ENCODE data around the gene NRSN2. TPM values are rescaled to one million over a fixed set of nuclear protein-coding genes. Genes with fewer than 3 reads are reported as not detected.
"Not testable (repeated sequence)": the region's sequence is repeated elsewhere in the genome, so short reads cannot be mapped to it uniquely, and the experiment has no call there.

The NRSN2 gene
- total RNA-seq, 1 donor from 2014 or later, result 50.8 TPM

DNA sequence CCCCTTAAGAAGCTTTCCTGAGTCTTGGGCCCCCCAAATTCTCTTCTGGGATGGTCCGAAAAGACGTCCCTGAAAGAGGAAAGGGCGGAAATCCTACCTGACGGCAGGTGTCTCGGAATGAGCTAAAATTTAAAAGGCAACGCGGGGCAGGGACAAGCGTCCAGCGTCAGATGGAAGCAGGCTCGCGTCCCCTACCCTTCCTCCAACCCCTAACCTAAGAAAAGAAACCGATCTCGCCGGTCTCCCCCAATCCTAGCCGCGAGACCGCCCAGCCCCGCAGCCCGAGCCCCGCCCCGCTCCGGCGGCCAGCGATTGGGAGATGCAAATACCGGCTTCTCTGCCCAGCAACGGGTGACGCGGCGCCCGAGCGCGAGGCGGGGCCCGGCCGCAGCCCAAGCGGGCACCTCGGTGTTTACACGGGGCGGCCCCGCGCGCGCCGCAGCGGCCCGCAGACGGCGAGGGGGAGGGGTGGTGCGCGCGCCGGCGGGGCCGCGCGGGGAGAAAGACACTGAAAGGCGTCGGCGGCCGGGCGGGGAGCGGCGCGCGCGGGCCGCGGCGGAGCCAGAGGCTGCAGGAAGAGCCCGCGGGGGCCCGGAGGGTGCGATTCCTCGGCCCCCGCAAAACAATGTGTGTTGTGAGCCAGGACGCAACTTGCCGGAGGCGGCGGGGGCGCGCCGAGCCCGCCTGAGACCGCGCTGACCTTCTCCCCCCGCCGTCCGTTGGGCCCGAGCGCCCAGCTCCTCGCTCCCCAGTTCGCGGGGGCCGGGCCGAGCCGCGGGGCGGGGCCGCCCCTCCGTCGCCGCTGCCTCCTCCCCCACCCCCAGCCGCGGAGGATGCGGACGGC is 21.6 kb upstream of the NRSN2 start, which contains the start of gene SOX12:
Gene SOX12, plus strand, starts transcription at position 508 of the 844 bp plus-strand sequence. CDS start 373 bp downstream, outside the sequence.
- no peak for DNase-seq (ENCODE audit: extremely low read depth, low read depth, low spot score)

GRCh38 chr20:325889-326644 is 20.8 kb upstream of the NRSN2 start:
- no peak for DNase-seq (ENCODE audit: extremely low read depth, low read depth, low spot score)

DNA sequence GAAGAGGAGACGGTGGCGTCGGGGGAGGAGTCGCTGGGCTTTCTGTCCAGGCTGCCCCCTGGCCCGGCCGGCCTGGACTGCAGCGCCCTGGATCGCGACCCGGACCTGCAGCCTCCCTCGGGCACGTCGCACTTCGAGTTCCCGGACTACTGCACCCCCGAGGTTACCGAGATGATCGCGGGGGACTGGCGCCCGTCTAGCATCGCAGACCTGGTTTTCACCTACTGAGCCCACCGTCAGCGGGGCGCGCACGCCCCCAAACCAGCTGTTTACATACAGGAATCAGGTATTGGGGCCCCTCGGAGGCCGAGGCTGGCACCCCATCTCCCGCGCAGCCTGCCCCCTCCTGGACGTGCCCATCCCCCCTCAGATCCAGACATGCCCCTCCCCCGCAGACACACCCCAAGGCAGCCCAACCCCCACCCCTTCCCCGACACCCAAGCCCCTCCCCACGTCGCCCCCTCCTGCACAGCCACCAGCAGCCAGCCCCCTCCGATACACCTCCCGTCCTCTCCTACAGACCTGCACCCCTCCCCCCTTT is 20.2 kb upstream of the NRSN2 start:
- DNase-seq (ENCODE audit: extremely low read depth, low read depth, low spot score), result no peak

DNA sequence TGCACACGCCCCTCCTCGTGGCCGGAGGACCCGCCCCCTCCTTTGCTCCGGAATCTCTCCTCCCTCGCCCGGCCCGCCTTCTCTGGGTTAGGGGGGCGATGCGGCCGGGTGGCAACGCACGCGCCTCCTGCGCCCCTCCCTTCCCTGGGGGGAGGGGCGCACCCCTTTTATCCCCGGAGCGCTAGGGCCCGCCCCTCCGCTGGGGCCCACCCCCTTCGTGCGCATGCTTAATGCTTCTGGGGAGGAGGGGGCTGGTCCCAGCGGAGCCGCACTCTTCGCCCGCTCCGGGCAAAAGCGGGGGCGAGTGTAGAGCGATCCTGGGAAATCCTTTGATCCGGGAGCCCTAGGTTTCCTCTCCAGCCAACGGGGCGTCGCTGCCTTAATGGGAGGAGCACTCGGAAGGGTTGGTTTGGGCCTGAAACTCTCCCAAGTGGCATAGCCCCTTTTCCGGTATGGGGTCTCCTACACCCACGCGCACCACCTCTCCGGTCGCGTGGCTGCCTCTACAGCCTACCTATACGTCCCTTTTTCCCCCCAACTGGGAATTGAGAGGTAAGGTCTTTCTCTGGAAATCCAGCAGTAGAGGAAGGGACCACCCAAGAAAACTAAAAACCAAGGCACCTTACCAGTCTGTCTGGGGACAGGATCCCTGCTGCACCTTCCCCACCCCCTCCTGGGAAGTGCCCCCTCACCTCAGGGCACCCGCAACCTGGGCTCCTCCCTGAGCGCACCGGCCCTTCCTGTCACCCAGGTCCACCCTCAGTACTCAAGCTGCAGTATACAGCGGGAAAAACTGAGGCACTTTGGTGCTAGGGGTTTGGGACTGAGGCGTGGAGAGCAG is 19.5 kb upstream of the NRSN2 start:
- no peak for DNase-seq (ENCODE audit: extremely low read depth, low read depth, low spot score)

DNA sequence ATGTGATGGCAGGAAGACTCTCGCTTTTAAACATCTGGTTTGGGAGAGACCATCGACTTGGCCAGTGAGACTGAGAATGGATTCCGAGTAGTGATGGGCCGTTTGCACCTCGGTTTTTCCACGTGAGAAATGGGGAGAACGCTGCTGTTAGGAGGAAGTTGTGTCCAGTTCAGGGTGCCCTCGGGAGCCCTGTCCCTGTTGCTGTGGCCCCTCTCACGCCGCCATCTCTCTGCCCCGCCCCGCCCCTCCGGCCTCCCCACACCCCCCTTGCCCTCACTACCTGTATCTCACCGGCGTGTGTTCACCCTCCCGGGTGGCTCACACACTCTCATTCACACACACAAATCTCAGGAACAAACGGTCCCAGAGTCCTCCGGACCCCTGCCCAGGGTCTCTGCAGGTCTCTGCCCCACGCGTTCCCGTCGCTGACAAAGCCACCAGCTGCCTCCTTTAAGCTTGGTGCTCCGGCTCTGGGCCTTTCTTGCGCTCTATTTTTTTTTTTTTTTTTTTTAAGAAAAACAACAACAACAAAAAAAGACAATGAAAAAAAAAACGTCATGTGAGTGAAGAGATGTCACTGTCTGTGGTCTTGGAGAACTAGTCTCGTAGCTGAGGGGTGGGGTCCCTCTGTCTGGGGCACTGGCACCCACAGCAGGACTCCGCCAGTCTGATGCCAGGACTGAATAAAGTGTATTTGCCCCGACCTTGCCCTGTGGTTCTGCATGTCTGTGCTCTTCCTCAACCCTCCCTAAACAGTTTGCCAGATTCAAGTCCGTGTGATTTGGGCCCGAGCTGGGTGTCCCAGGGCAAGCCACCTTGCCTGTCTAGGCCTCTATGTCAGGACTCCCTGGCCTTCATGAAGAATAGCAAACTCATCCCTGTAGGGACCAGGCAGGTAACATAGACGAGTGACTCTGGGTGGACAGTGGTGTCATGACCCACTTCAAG is 18.6 kb upstream of the NRSN2 start:
- DNase-seq (ENCODE audit: extremely low read depth, low read depth, low spot score), result no peak

- DNase-seq (ENCODE audit: extremely low read depth, low read depth, low spot score), result no peak
Observed at GRCh38 chr20:328975-329695, 17.8 kb upstream of the NRSN2 start.

DNA sequence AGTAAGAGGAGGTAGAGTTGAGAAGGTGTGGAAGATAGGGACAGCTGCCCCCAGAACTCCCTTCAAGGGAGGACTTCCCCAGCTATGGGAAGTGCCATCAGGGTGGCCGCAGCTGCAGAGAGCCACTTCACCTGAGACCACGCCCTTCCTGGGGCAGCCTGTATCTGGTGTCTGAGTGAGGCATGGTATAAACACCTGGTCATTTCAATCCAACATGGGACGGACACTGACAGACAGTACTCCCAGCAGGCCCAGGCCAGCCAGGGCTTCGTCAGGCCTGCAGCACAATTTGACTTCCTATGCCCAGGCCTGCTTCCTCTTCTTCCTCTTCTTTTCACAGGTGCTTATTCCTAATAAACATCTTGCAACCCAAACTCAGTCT is 17.1 kb upstream of the NRSN2 start:
- no peak for DNase-seq (ENCODE audit: extremely low read depth, low read depth, low spot score)

DNA sequence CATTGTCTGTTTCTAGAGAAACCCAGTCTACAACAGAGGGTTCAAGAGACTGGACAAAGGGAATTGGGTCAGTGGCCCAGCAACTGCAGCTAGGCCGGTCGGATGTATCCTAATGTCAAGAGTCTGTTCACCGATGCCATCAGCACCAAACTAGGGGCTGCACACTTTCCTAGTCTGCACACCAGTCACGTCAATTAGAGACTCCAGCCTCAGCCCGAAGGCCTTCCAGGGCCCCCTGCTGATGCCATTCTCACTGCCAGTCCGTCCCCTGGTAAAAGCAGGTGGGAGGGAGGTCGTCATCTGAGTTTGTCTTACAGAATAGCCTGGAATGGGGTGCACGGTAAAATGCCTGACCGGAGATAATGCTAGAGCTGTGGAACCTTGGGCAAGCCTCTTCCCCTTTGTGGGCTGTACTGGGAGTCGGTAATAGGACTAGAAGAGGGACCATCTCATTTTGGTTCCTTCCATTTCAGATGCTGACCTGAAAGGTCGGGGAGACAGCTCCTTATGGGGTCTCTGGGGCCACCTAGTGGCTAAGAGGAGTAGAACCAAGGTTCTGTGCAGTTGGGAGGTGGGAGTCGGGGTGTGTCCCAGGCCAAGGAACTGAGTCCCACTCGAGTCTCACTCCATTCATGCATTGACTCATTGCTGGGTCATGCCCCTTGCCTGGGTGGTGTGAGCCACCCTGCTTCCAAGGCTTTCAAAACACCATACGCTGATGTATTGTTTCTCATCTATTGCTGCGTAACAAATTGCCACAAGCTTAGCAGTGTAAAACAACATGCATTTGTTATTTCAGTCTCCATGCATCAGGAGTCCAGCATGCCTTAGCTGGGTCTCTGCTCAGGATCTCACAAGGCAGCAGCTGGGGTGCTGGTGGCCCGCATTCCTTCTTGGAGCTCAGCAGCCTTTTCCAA is 16.4 kb upstream of the NRSN2 start:
- DNase-seq (ENCODE audit: extremely low read depth, low read depth, low spot score), result no peak

DNA sequence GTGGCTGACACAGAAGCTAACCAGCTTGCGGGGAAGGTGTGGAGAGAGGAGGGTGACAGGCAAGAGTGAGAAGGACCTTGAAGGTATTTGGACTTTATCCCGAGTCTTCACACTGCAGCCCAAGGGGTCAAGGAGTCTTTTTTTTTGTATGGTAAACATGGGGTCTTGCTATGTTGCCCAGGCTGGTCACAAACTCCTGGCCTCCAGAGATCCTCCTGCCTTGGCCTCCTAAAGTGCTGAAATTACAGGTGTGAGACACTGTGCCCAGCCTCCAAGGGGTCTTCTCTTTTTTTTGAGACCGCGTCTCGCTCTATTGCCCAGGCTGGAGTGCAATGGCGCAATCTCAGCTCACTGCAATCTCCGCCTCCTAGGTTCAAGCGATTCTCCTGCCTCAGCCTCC is 12.3 kb upstream of the NRSN2 start:
- DNase-seq (ENCODE audit: extremely low read depth, low read depth, low spot score), result no peak

GRCh38 chr20:336040-336439 is 10.9 kb upstream of the NRSN2 start:
- not testable (repeated sequence) for DNase-seq (ENCODE audit: extremely low read depth, low read depth, low spot score)

- no peak for DNase-seq (ENCODE audit: extremely low read depth, low read depth, low spot score)
Observed at GRCh38 chr20:341682-342081, 5.2 kb upstream of the NRSN2 start.

GRCh38 chr20:343107-343506 is 3.8 kb upstream of the NRSN2 start:
- DNase-seq (ENCODE audit: extremely low read depth, low read depth, low spot score), result no peak

- DNase-seq (ENCODE audit: extremely low read depth, low read depth, low spot score), result no peak
Observed at GRCh38 chr20:346033-346639, 775 bp upstream of the NRSN2 start.

DNA sequence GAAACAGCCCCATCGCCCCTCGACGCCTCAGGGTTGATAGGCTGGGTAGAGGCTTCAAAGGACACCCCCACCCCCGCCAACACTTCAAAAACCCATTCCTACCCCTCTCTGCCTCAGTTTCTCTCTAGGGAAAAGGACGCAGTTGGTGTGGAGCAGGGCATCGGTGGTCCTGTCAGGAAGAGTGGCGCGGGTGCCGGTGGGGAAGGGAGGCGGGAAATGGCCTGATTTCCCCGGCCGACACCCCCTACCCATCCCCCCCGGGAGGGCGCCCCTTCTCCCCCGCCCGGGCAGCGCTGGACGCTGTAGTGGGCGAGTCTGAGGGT is 367 bp downstream of the NRSN2 start:
- no peak for DNase-seq (ENCODE audit: extremely low read depth, low read depth, low spot score)

DNA sequence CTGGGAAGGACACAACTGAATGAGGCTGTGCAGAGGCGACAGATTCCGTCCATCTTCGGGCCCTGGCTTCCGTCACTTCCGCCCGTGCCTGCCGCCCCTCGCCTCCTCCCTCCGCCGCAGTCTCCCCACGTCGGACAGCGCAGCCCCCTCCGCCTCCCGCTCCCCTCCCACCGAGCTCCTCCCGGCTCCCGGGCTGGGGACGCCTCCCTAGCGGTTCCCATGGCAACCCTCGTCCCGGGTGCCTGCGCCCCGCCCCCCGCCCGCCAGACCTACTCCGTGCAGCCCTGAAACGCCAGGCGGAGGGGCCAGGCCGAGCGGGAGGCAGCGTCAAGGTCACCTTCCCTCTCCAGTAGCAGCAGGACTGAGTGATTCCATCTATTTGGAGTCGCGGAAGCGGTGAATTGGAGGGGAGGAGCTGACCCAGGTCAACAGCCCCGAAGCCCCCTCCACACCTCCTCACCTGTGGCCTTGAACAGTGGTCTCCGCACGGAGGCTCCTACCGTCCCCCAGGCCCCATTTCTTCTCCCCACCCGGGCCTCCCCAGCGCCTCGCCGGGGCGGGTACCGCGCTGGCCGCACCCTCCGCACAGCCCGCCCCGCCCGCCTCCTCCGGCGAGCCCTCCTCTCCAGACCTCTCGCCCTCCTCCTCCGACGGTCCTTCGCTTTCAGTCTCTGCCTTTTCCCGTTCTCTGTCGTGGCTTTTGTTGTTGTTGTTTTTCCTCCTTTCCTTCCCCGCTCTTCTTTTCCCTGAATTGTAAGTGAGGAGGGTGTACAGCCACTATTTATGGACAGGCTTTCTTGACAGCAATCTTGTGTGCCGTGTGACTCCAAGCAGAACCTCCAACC is 951 bp downstream of the NRSN2 start:
- DNase-seq (ENCODE audit: extremely low read depth, low read depth, low spot score), result no peak

- no peak for DNase-seq (ENCODE audit: extremely low read depth, low read depth, low spot score)
Observed at GRCh38 chr20:348972-349841, 2.3 kb downstream of the NRSN2 start.
